Measurements from ENCODE around the gene GNB3. TPM values are rescaled to one million over a fixed set of nuclear protein-coding genes. Genes with fewer than 3 reads are reported as not detected.

Gene GNB3
- total RNA-seq, 1 donor from 2014 or later, result 9.0 TPM

DNA sequence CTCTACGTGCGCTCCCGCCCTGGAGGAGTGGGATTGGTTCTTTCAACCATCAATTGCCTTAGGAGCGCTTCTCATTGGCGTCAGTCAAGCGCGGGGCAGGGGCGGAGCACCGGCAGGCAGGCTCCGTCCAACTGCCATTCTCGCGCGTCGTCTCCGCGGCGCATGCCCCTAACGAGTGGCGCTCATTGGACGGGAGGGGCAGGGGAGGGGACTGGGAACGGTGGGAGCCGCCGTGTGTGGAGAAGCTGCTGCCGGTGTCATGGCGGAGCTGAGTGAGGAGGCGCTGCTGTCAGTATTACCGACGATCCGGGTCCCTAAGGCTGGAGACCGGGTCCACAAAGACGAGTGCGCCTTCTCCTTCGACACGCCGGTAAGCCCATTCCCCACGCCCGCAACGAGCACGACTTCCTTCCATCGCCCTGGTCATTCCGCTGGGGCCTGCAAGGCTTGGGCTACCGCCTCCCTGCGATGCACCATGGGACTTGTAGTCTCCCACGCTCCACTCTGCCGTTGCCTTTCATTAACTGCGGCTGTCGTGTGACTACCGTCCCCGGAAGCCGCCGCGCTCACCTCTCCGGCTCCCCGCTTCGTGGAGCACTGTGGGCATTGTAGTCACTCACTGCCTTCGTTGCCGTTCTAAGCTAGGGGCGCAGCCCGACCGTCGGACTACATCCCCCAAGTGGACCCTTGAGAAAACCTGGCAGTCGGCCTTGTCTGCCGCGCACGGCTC lies 11.4 kb downstream of the GNB3 start, which contains the start of gene USP5:
Gene USP5 (plus strand): TSS at position 230 of the 730 bp plus-strand sequence. CDS start 30 bp downstream, at position 260.
- peak within 1 kb of the TSS; percentile 90 for H3K27ac Mint-ChIP-seq (ENCODE audit: unreplicated experiment)
- no peaks in the 10 kb centered on the region for H3K9me3 Mint-ChIP-seq (ENCODE audit: unreplicated experiment)
- peaks cover 38% of the 10 kb centered on the region for H3K36me3 Mint-ChIP-seq (ENCODE audit: low read depth, unreplicated experiment)
- peaks cover 31% of the 10 kb centered on the region for H3K4me1 Mint-ChIP-seq (ENCODE audit: unreplicated experiment)
- DNase-seq (ENCODE audit: low spot score), result peak; percentile 98
- TF ChIP-seq, protein P1, sequence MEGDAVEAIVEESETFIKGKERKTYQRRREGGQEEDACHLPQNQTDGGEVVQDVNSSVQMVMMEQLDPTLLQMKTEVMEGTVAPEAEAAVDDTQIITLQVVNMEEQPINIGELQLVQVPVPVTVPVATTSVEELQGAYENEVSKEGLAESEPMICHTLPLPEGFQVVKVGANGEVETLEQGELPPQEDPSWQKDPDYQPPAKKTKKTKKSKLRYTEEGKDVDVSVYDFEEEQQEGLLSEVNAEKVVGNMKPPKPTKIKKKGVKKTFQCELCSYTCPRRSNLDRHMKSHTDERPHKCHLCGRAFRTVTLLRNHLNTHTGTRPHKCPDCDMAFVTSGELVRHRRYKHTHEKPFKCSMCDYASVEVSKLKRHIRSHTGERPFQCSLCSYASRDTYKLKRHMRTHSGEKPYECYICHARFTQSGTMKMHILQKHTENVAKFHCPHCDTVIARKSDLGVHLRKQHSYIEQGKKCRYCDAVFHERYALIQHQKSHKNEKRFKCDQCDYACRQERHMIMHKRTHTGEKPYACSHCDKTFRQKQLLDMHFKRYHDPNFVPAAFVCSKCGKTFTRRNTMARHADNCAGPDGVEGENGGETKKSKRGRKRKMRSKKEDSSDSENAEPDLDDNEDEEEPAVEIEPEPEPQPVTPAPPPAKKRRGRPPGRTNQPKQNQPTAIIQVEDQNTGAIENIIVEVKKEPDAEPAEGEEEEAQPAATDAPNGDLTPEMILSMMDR (IDR thresholded peaks at IDR 0.05; ENCODE audit: unreplicated experiment), result no peak
- H3K27me3 Mint-ChIP-seq (ENCODE audit: unreplicated experiment), result peaks cover 10% of the 10 kb centered on the region
- H3K4me3 Mint-ChIP-seq (ENCODE audit: unreplicated experiment), result peak within 1 kb of the TSS; percentile 99

DNA sequence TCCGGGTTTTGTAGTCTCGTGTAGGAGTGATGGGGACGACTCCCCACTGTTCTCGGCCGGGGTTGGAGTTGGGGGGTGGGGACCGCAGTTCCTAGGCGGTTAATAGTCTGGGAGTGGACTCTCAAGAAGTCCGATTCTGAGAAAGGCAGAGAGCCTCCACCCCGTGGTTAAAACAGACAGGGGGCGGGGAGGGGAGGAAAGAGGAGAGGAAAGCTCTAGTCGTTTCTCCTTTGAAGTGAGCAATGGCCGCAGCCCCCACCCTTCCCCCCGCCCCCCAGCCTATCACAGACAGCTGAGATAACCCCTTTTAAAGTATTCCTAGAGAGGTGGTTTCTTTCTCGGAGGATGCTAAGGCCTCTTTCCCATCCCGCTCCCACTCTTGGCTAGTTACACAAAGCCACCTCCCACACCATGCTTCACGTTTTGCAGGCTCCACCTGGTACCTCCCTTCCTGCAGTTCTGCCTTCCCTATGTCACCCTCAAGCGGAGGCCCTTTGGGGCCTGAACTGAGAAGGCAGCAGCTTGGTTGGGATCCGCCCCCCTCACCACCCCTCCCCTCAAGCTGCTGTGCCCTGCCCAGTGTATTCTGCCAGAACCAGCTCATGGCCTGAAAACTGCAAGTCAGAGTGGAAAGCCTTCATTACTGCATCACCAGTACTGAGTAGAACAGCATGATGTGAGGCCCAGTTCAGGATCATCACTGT lies 12.1 kb downstream of the GNB3 start:
- TF ChIP-seq, protein P1 (IDR thresholded peaks at IDR 0.05; ENCODE audit: unreplicated experiment), result no peak
- peaks cover 31% of the 10 kb centered on the region for H3K4me1 Mint-ChIP-seq (ENCODE audit: unreplicated experiment)
- no peak for DNase-seq (ENCODE audit: low spot score)
- peak overlapping the region; percentile 90 for H3K27ac Mint-ChIP-seq (ENCODE audit: unreplicated experiment)
- H3K4me3 Mint-ChIP-seq (ENCODE audit: unreplicated experiment), result peak overlapping the region; percentile 99
- H3K9me3 Mint-ChIP-seq (ENCODE audit: unreplicated experiment), result no peaks in the 10 kb centered on the region
- peaks cover 10% of the 10 kb centered on the region for H3K27me3 Mint-ChIP-seq (ENCODE audit: unreplicated experiment)
- H3K36me3 Mint-ChIP-seq (ENCODE audit: low read depth, unreplicated experiment), result peaks cover 41% of the 10 kb centered on the region

DNA sequence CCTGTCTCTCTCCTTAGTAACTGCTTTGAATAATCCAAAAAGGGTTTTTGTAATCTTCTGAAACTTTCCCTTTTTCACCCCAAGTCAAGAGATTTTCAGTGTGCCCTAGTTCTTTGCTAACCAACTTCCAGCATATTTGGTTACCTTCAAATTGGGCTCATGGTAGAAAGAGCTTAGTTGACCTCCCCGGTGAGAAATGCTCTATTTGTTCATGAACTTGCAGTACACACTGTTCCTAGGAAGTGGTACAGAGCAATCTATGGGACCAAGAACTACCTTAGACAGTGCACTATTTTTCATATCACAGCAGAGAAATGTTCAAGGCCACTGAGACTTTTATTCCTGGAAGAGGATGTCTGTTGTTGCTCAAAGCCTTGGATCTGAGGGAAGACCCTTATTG lies 12.9 kb downstream of the GNB3 start:
- Mint-ChIP-seq H3K9me3 (ENCODE audit: unreplicated experiment) (no peaks in the 10 kb centered on the region), H3K27me3 (ENCODE audit: unreplicated experiment) (peaks cover 5% of the 10 kb centered on the region), H3K4me1 (ENCODE audit: unreplicated experiment) (peaks cover 31% of the 10 kb centered on the region), H3K4me3 (ENCODE audit: unreplicated experiment) (peak overlapping the region; percentile 99), H3K27ac (ENCODE audit: unreplicated experiment) (no peak overlapping the region), H3K36me3 (ENCODE audit: low read depth, unreplicated experiment) (peaks cover 41% of the 10 kb centered on the region)
- DNase-seq (ENCODE audit: low spot score), result no peak
- TF ChIP-seq, protein P1 (IDR thresholded peaks at IDR 0.05; ENCODE audit: unreplicated experiment), result no peak

DNA sequence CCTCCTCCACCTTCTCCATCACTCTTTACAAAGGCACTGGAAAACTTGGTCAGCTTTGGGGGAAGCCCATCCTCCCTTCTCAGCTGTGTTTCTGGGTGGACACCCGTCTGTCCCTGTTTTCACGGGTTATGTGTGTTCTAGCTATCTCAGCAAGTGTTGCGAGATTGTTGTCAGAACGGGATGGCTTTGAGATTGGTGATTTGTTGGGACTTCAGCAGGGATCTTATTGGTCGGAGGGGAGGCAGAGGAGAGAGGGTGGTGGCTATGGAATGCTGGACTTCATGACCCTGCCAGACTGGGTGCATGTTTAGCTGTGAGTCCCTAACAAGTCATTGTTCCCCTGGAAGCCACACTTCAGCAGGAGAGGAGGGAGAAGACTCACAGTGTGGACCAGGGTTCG lies 13.3 kb downstream of the GNB3 start:
- Mint-ChIP-seq H3K27ac (ENCODE audit: unreplicated experiment) (peak overlapping the region; percentile 39), H3K36me3 (ENCODE audit: low read depth, unreplicated experiment) (peaks cover 37% of the 10 kb centered on the region), H3K4me1 (ENCODE audit: unreplicated experiment) (peaks cover 31% of the 10 kb centered on the region), H3K4me3 (ENCODE audit: unreplicated experiment) (peak overlapping the region; percentile 9), H3K9me3 (ENCODE audit: unreplicated experiment) (no peaks in the 10 kb centered on the region), H3K27me3 (ENCODE audit: unreplicated experiment) (peaks cover 5% of the 10 kb centered on the region)
- DNase-seq (ENCODE audit: low spot score), result no peak
- TF ChIP-seq, protein P1 (IDR thresholded peaks at IDR 0.05; ENCODE audit: unreplicated experiment), result no peak

DNA sequence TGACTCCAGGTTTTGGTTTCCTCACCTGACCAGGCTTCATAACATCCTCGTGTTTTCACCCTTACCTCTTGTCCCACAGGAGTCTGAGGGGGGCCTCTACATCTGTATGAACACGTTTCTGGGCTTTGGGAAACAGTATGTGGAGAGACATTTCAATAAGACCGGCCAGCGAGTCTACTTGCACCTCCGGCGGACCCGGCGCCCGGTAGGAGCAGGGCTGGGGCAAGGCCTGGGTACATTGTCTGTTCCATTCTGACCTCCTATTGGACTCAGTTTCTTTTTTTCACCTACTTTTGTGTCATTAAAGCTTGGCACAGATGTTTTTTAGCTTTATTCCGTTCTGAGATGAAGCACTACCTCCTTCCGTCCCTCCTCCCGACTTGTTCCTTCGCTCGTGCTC lies 14.6 kb downstream of the GNB3 start:
- peak overlapping the region; percentile 30 for H3K27ac Mint-ChIP-seq (ENCODE audit: unreplicated experiment)
- no peaks in the 10 kb centered on the region for H3K9me3 Mint-ChIP-seq (ENCODE audit: unreplicated experiment)

More for the DNA sequence above, 14.6 kb downstream of the GNB3 start:
- DNase-seq (ENCODE audit: low spot score), result no peak
- no peak overlapping the region for H3K4me3 Mint-ChIP-seq (ENCODE audit: unreplicated experiment)
- peaks cover 33% of the 10 kb centered on the region for H3K36me3 Mint-ChIP-seq (ENCODE audit: low read depth, unreplicated experiment)
- H3K4me1 Mint-ChIP-seq (ENCODE audit: unreplicated experiment), result peaks cover 27% of the 10 kb centered on the region
- TF ChIP-seq, protein P1 (IDR thresholded peaks at IDR 0.05; ENCODE audit: unreplicated experiment), result no peak
- H3K27me3 Mint-ChIP-seq (ENCODE audit: unreplicated experiment), result peaks cover 6% of the 10 kb centered on the region
